T47D (cell line): ENCODE measurements around the gene CHRDL1.

Experiments
- DNase-seq, 2 experiments: peaks; one replicate each; pipeline versions ENCODE4 v3.0.0 to v3.0.0-alpha.2; 2011 to 2012; ENCODE audit warnings: low read depth in 1 of 2, low spot score in 1 of 2
- JUND ChIP-seq: IDR thresholded peaks from 2 replicates; pipeline ENCODE4 v1.6.1; 2012; ENCODE audit warnings: low read depth
- in situ Hi-C: cut with HindIII; loops from 2 replicates; pipeline ENCODE4 v1.10.0; 2016; ENCODE audit warnings: low sequenced_read_pairs, low pct_unique_long_range_greater_than_20kb

The CHRDL1 gene

DNA sequence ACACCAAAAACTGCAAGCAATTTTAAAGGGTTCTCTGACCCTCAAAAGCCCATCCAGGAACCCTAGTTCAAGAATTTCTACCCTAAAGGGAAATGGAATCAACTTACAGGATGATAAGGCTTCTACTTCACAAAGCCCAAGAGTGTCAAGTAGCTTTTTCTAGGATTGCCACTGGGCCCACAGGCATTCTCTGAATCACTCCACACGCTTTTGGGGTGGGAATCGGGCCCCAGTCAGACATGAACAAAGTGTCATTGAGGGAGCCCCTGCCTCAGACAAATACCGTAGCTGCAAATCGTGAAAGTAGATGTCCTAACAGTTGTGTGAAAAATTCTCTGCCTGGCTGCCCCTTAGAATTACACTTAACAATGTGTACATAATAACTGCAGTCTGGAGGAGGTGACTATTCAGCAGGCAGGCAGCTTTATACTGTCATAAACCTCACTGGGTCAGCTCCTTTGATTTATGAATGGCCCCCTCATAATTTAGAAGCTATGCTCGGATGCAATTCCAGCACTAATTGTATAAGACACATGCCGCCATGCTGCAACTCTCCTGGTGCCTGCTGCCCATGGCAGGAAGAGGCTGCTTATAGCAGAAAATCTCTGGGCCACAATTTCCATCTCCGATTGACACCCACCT, 36.7 kb downstream of the CHRDL1 start:
- no peak for TF ChIP-seq JUND
- no peak for DNase-seq
- in situ Hi-C loops, result no loop called here

DNA sequence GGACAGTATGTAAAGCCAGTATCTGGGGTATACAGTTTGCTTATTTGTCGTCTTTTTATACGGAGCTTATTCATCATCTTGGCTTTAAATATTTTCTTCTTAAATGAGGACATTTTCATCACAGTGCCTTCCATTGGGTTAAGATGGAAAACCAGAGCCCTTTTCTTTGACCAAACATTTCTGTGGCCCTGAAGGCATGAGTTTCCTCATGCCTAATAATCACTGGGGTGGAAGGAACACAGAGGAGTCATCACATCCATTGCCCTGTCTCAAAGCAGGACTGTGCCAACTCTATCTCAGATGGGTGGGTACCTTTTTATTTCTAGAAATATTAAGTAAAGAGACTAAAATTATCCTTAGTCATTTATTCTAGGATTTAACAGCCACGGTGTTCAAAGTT, 40.0 kb downstream of the CHRDL1 start:
- in situ Hi-C loops, result no loop called here
- no peak for TF ChIP-seq JUND
- DNase-seq, result peak in 1 of 2 experiments; percentile 6

DNA sequence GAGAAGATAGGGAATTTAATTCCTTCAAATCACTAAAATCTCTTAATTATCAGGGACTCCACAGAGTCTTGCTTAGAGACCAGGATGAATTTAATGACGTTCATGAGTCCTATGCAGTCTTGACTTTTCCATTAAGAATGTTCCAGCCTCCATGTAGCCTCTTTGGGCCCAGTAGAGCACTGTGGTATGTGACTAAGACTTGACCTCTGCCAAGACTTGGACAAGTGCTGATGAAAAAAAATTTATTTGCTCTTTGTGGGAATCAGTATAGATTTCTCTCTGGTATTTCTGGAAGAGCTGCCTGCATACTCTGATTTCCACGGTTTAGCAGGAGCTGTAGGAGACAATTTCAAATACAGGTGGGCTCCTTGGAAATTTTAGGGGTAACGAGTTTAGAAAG, 40.6 kb downstream of the CHRDL1 start:
- no peak for TF ChIP-seq JUND
- in situ Hi-C loops, result no loop called here
- DNase-seq, result no peak

DNA sequence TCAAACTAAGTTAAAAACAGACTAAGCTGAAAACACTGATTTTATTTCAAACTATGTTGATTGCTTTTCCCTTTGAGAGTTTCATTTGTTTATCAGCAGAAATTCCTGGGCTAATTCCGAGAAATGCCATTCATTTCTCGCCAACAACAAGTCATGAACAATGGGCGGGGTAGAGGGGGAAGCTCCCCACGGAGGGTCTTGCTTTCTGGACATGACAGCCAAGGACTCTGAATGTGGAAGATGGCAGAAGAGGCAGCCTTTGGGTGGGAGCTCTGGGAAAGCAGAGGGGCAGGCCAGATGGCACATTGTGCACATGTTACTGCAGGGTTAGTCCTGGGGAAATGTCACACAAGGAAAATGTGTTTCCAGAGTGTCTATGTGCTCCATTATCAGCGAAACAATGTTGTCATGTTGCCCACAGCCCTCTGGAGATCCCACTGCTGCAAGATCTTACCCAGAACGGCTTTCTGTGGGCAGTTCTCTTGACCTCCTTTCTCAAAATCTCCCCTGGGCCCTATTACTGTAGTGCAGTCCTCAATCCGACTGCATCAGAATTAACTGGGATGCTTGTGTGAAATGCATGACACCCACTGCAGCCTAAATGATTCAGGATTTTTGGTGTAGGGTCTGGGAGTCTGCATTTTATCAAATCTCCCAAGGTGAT, 45.0 kb downstream of the CHRDL1 start:
- in situ Hi-C loops, result no loop called here
- DNase-seq, result no peak
- no peak for TF ChIP-seq JUND

DNA sequence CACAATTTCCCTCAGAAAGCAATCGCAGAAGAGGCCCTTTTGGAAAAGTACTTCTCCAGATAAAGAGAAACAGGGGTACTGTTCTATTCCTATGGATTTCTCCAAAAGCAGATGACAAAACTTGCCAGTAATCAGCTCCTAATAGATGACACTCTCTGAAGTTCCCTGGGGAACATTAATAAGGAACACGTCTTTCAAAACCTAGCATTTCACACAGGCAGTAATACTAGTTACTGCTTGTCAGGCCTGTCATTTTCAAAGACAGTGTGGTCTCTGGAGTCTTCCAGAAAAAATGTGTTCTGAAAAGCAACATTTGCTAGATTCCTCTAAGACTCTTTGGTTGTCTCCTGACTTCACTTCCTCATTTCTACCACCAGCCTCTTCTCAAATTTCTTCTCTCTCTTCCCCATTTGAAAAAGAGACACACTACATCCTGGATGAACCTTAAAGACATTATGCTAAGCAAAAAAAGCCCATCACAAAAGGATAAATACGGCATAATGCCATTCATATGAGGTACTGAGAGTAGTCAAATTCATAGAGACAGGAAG, 47.3 kb downstream of the CHRDL1 start:
- in situ Hi-C loops, result no loop called here
- no peak for DNase-seq
- TF ChIP-seq JUND, result no peak

DNA sequence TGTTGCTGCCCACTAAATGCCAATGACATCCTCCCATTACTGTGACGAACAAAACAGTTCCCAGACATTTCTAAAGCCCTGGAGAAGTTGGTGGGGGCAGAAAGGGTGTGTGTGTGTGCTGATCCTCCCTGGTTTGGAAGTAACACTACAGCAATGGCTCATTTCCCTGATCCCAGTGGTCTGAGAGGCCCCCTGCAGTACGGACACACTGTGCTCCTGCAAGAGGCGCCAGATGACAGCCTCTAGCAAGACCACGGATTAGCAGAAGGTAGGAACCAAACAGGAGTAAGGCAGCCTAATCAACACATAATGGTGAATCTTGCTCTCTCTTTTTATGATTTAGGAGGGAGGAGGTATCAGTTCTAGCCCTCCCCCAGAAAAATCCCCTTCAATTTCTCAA, 49.6 kb downstream of the CHRDL1 start:
- no peak for TF ChIP-seq JUND
- in situ Hi-C loops, result no loop called here

DNA sequence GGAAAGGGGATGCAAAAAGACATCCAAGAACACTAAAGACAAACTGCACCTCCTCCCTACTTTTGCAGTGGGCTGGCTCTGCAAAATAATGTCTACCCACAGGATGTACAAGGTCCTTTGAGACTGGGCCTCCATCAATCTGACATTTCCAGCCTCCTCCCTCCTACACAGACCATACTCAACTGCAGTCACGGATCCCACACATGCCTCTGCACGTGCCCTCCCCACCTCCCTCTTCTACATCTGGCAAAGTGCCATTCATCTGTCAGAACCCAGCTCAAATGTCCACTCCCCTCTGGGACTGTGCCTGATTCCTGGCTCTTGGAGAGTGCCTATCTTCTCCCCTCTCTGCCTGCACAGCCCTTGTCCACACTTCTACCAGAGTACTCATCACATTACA, 50.3 kb downstream of the CHRDL1 start:
- in situ Hi-C loops, result no loop called here
- TF ChIP-seq JUND, result no peak
- no peak for DNase-seq

More for the DNA sequence above, 49.6 kb downstream of the CHRDL1 start:
- no peak for DNase-seq

DNA sequence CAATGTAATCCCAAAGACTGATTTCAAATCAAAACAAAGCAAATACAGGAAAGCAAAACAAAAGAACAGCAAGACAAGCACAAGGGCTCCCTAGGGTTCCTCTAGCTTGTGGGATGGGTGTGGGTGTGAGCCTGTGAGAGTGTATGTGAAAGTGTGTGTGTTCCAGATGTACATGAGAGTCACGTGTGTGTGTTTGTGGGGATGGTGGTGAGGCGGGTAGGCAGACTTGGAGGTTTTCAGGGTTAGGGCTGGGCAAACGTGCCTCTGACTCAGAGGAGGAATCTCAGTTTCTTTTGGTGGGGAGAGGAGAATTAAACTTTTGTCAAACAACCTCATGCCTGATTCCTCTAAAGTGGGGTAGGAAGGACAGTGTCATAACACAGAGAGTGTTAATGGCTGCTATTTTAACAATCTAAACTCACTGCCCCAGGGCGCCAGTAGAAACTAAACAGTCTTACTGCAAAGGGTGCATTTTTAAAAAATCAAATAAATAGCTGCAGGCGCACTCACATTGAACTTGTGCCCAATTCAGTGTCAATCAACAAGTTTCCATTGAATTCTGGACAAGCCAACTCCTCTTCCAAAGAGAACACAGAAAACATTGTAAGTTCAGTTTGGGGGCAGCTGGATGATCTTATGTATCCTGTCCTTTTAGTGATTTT, 51.8 kb downstream of the CHRDL1 start:
- in situ Hi-C loops, result no loop called here
- peak in 1 of 2 experiments; percentile 1 for DNase-seq
- no peak for TF ChIP-seq JUND

DNA sequence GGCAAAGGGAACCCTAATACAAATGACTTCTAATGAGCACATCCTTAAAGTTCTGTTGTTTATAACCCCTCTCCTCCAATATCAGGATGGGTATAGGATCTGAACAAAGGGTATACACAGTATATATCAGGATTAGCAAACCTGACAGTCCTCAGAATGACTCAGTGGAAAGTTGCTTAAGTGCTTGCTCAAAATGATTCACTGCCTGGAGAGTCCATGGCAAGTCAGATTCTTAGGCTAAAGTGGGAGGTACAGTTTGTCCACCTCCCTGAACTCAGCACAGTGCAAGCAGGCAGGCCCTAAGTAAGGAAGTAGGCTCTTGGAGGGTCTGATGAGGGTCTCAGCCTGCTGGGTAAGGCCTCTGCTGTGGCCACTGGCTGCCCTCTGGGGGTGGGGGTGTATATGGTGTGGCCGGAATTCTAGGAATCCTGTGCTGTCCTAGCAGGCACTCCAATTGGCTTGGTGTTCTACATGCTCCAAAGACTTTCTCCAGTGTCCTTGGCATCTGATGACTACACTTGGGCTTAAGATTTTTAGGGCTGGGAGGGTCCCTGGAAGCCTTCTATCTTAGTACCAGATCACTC, 54.3 kb downstream of the CHRDL1 start:
- TF ChIP-seq JUND, result no peak
- in situ Hi-C loops, result no loop called here
- DNase-seq, result no peak

DNA sequence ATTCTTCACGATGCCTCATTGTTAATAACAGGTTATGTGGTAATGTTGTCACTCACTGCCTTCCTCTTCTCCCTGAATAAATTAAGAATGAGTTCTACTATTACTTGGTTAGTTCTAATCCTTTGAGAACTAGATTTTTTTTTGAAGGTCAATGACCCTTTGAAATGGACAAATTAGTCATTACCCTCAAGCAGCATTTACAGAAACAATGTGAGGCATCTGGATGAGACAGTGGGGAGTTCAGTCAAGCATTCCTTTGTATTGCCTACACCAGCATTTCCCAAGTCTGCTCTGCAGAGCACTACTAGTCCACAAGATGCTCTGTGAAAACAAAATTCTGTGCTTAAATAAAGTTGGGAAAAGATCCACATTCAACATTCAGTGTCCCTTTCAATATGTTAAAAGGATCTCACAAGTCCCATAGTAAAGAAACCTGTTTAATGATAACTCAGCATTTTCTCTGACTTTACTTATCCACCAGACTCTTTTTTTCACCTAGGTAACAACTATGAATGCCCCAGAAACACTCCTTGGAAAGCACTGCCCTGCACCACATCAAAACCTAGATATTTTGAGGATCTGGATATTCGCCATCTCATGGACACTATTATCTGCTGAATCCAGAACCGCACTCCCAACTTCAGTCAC, 60.6 kb downstream of the CHRDL1 start:
- no peak for DNase-seq
- no peak for TF ChIP-seq JUND
- in situ Hi-C loops, result no loop called here

DNA sequence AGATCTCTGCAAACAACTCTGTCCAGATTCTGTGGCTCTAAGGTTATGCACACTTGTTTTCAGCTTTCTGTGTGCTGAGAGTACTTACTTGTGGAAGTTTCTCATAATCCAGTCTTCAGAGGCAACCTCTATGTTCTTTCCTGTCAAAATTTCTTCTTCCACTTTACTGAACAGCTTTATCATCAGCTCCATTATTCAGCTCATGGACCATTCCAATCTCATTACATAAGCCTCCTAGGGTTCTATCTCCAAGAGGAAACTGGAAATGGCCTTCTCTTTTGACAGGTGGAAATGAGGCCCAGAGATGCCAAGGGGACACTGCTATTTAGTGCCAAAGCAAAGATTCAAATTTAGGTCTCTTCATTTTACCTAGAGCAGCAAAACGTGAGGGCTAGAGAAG, 61.3 kb downstream of the CHRDL1 start:
- no peak for TF ChIP-seq JUND
- in situ Hi-C loops, result no loop called here

DNA sequence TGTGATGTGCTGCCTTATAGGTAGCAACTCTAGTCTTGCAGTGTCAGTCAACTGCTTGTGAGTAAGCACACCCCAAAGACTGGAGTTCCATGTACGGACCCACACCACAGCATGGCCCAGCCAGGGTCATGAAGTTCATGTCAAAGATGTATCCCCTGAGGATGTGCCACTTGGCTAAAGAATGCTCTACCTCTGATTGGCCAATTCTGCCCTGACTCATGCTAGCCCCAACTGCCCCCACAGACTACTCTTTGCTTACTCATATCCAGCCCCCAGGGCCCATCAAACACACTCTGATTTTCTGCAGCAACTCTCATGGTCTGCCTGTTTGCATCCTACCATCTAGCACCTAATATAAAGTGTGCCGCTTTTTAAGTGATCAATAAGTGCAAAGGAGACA, 62.5 kb downstream of the CHRDL1 start:
- no peak for TF ChIP-seq JUND
- no peak for DNase-seq
- in situ Hi-C loops, result no loop called here

More for the DNA sequence above, 61.3 kb downstream of the CHRDL1 start:
- no peak for DNase-seq
